ENCODE data around the gene HERC3.

GRCh38 chr4:88597970-88598660 lies 5.8 kb downstream of the HERC3 start:
- TF ChIP-seq CTCF (IDR thresholded peaks at IDR 0.05) (no peak), POLR2A (IDR thresholded peaks at IDR 0.05) (no peak)
